ENCODE measurements around the gene NPM1. TPM values are rescaled to one million over a fixed set of nuclear protein-coding genes. Genes with fewer than 3 reads are reported as not detected.
"Not testable (repeated sequence)": the region's sequence is repeated elsewhere in the genome, so short reads cannot be mapped to it uniquely, and the experiment has no call there.

Gene NPM1
- total RNA-seq, 2 donors from 2014 or later, result 1,005 to 1,022 TPM

DNA sequence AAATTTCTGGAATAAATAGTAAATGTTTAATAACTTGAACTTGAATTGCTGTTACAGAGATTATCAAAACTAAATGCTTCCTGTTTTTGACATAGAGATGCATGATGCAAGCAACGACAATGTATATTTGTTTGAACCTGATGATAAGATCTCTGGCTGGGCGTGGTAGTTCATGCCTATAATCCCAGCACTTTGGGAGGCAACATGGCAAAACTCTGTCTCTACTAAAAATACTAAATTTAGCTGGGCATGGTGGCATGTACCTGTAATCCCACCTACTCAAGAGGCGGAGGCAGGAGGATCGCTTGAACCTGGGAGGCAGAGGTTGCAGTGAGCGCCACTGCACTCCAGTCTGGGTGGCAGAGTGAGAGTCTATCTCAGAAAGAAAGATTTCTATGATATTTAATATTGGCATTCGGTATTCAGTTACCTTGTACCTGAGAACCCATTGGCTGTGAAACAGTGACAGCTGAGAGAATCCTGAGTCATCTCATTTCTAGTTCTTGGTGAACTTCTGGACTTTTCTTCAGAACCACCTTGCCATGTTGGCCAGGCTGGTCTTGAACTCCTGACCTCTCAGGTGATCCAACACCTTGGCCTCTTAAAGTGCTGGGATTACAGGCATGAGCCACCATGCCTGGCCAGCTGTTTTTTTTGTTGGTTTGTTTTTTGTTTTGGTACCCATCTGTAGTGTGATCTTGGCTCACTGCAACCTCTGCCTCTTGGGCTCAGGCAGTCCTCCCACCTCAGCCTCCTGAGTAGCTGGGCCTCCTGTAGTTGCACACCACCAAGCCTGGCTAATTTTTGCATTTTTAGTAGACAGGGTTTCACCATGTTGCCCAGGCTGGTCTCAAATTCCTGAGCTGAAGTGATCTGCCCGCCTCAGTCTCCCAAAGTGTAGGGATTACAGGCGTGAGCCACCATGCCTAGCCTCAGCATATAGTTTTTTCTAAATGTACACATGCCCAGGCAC lies 21.8 kb downstream of the NPM1 start:
- Mint-ChIP-seq H3K4me3 (no peak overlapping the region), H3K4me1 (peaks cover 40% of the 10 kb centered on the region), H3K36me3 (ENCODE audit: low read depth) (peaks cover 9% of the 10 kb centered on the region), H3K27me3 (no peaks in the 10 kb centered on the region), H3K27ac (no peak overlapping the region)
- no peaks in the 10 kb centered on the region for H3K9me3 ChIP-seq (ENCODE audit: control insufficient read depth, low read length, poor library complexity, severe bottlenecking)
- DNase-seq (no peak), ATAC-seq (peak; percentile 26)

DNA sequence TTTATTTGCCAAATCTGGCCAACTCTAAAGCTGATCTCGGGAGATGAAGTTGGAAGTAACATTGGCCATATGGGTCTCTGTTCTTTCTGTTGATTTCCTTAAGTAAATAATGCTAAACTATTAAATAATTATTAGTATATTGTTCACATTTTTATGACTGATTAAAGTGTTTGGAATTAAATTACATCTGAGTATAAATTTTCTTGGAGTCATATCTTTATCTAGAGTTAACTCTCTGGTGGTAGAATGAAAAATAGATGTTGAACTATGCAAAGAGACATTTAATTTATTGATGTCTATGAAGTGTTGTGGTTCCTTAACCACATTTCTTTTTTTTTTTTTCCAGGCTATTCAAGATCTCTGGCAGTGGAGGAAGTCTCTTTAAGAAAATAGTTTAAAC lies 22.5 kb downstream of the NPM1 start:
- no peak for ATAC-seq
- no peaks in the 10 kb centered on the region for H3K9me3 ChIP-seq (ENCODE audit: control insufficient read depth, low read length, poor library complexity, severe bottlenecking)
- H3K27me3 Mint-ChIP-seq, result no peaks in the 10 kb centered on the region
- peaks cover 9% of the 10 kb centered on the region for H3K36me3 Mint-ChIP-seq (ENCODE audit: low read depth)
- H3K27ac Mint-ChIP-seq, result no peak overlapping the region
- no peak for DNase-seq
- H3K4me1 Mint-ChIP-seq, result peaks cover 40% of the 10 kb centered on the region
- H3K4me3 Mint-ChIP-seq, result no peak overlapping the region

DNA sequence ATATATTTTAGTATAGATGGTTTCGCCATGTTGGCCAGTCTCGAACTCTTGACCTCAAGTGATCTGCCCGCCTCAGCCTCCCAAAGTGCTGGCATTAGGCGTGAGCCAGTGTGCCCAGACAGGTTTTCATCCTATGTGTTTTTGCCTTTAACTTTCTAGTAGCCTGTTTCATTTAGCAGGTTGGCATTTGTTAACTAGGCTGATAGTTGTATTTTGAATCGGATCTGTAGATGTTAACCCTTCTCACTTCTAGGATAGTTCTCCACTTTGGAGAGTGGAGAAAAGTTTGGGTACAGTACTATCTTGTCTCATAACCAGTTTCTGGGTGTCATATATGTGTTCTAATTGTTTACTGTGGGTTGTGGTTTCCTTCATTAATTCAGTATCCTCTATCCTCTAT lies 24.5 kb downstream of the NPM1 start:
- H3K4me1 Mint-ChIP-seq, result peaks cover 26% of the 10 kb centered on the region
- no peaks in the 10 kb centered on the region for H3K9me3 ChIP-seq (ENCODE audit: control insufficient read depth, low read length, poor library complexity, severe bottlenecking)
- H3K36me3 Mint-ChIP-seq (ENCODE audit: low read depth), result peaks cover 4% of the 10 kb centered on the region
- DNase-seq, result no peak
- no peak overlapping the region for H3K4me3 Mint-ChIP-seq
- H3K27ac Mint-ChIP-seq, result peak overlapping the region; percentile 51
- ATAC-seq, result no peak
- no peaks in the 10 kb centered on the region for H3K27me3 Mint-ChIP-seq

DNA sequence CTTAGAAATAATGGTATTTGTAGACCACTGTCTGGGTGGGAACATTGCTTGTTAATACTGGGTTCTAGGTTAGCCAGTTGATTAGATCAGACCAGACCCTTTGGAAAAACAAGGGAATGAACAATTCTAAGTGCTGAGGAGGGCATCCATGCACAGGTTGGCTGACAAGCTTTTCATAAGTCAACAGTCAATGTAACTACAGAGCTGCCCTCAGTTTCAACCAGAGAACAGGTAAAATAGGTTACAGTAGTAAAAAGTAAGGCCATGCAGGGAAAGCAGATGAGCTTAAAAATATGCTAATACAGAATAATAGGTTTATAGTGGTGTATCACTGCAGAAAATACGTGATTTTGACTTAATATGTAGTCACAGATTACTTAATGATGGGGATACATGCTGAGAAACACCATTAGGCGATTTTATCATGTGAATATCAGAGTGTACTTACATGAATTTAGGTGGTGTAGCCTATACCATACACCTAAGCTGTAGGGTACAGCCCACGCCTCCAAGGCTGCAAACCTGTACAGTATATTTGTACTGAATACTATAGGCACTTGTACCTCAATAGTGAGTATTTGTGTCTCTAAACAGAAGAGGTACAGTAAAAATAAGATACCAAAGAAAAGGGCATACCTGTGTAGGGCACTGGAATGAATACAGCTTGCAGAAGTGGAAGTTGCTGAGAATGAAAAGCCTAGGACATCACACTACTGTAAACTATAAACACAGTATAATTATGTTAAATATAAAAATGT lies 25.7 kb downstream of the NPM1 start:
- Mint-ChIP-seq H3K4me1 (peaks cover 16% of the 10 kb centered on the region), H3K36me3 (ENCODE audit: low read depth) (peaks cover 2% of the 10 kb centered on the region), H3K27ac (no peak overlapping the region), H3K27me3 (no peaks in the 10 kb centered on the region), H3K4me3 (no peak overlapping the region)
- no peaks in the 10 kb centered on the region for H3K9me3 ChIP-seq (ENCODE audit: control insufficient read depth, low read length, poor library complexity, severe bottlenecking)
- ATAC-seq (no peak), DNase-seq (no peak)

DNA sequence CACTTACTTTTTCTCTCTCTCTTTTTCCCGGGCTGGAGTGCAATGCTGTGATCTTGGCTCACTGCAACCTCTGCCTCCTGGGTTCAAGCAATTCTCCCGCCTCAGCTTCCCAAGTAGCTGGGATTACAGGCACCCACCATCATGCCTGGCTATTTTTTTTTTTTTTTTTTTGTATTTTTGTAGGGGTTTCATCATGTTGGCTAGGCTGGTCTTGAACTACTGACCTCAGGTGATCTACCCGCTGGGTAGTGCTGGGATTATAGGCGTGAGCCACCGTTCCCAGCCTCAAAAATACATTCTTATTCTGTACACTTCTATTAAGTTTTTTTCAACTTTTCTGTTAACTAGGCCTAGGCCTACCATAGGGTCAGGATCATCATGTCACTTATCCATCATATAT lies 26.3 kb downstream of the NPM1 start:
- H3K4me1 Mint-ChIP-seq, result peaks cover 16% of the 10 kb centered on the region
- ATAC-seq; DNase-seq; H3K27me3 Mint-ChIP-seq; H3K27ac Mint-ChIP-seq; H3K36me3 Mint-ChIP-seq (ENCODE audit: low read depth); H3K9me3 ChIP-seq (ENCODE audit: control insufficient read depth, low read length, poor library complexity, severe bottlenecking); H3K4me3 Mint-ChIP-seq: not testable (repeated sequence)

DNA sequence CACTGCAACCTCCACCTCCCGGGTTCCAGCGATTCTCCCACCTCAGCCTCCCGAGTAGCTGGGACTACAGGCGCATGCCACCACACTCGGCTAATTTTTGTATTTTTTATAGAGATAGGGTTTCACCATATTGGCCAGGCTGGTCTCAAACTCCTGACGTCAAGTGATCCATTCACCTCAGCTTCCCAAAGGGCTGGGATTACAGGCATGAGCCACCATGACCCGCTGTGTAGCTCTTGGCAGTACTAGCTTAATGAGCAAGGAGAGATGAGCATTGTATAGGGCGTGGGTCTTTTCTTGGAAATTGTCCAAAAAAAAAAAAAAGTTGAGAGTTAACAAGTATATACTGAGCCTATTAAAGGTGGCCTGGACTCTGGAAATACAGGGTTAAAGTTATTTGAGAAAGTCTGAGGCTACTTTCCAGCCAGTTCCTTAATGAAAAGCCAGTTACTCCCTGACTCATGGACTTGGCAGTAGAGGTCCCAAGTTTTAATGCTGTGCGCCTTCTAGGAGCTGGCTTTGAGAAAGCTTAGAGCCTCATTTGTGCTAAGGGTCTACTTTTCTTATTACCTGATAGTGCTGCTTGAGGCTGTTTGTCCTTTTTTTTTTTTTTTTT lies 27.6 kb downstream of the NPM1 start:
- no peaks in the 10 kb centered on the region for H3K9me3 ChIP-seq (ENCODE audit: control insufficient read depth, low read length, poor library complexity, severe bottlenecking)
- DNase-seq, result no peak
- Mint-ChIP-seq H3K4me3 (no peak overlapping the region), H3K36me3 (ENCODE audit: low read depth) (peaks cover 2% of the 10 kb centered on the region), H3K27ac (no peak overlapping the region), H3K4me1 (peaks cover 15% of the 10 kb centered on the region), H3K27me3 (no peaks in the 10 kb centered on the region)
- ATAC-seq, result no peak

DNA sequence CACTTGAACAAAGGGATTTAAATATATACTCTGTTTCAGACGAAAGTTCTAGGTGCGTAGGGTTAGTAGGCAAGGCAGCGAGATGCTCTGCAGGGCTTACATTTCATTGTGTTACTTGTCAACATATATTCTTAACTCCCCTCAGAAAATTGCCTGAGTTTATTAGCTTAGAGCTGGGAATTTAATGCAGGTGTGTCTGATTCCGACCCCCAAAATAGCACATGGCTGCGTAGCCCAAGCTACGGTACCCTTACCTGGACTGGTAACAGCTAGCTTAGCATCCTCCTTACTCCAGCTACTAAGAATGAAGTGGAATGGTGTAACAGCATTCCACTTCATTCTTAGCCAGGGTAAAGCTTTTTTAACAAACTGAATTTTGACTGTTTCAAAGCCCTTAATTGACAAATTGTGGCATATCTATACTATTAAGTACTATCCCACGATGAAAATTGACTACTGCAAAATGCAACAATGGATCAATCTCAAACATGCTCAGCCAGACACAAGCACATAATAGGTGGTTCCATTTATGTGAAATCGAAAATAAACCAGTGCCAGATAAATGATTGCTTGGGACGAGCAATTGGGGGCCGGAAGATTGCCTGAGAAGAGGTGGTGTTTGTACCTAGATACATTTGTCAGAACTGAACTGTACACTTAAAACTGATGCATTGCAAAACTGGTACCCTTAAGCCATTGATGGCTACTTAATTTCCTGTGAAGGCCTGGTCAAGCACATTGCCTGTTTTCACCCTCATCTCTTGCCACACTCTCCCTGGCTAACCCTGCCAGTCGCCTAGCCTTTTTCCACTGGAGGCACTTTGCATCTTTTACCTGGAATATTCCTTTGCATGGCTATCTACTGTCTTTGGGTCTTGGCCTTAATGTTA lies 28.8 kb downstream of the NPM1 start:
- DNase-seq (no peak), ATAC-seq (no peak)
- Mint-ChIP-seq H3K4me3 (peak overlapping the region; percentile 25), H3K27me3 (peaks cover 5% of the 10 kb centered on the region), H3K27ac (no peak overlapping the region), H3K4me1 (peaks cover 13% of the 10 kb centered on the region), H3K36me3 (ENCODE audit: low read depth) (peaks cover 2% of the 10 kb centered on the region)
- no peaks in the 10 kb centered on the region for H3K9me3 ChIP-seq (ENCODE audit: control insufficient read depth, low read length, poor library complexity, severe bottlenecking)

DNA sequence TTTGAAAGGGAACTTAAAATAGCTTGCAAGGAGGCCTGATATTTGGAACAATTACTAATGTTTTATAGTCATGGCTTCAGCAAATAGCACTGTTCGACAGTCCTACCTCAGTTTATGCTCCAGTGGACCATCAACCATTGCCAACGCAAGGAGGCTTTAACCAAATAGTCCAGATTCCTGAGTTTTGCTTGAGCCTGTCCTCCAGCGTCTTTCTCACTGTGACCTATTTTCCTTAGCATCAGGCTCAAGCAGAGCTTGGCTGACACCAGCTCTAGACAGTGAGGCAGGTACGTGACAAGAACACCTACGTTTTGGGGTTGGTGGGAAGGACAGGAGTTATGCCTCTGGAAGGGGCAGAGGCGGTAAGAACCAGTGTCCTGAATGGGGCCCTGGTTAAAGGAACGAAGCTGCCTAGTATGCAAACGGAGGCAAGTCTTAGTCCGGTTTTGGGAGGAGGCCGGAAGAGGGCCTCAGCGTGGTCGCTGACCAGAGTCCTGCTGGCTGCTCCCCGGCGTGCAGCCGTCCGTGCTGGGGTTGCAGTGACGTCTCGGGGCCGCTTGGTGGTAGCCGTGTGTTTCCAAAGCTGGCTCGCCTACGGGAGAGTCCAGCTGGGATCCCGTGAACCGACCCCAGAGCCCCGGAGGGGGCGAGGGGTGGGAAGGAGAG lies 30.8 kb downstream of the NPM1 start:
- Mint-ChIP-seq H3K4me1 (peaks cover 10% of the 10 kb centered on the region), H3K4me3 (peak overlapping the region; percentile 92), H3K27ac (peak overlapping the region; percentile 63), H3K27me3 (peaks cover 5% of the 10 kb centered on the region), H3K36me3 (ENCODE audit: low read depth) (no peaks in the 10 kb centered on the region)
- H3K9me3 ChIP-seq (ENCODE audit: control insufficient read depth, low read length, poor library complexity, severe bottlenecking), result no peaks in the 10 kb centered on the region
- ATAC-seq (peak; percentile 64), DNase-seq (peak in 2 of 3 donors; percentile 29 to 32)

DNA sequence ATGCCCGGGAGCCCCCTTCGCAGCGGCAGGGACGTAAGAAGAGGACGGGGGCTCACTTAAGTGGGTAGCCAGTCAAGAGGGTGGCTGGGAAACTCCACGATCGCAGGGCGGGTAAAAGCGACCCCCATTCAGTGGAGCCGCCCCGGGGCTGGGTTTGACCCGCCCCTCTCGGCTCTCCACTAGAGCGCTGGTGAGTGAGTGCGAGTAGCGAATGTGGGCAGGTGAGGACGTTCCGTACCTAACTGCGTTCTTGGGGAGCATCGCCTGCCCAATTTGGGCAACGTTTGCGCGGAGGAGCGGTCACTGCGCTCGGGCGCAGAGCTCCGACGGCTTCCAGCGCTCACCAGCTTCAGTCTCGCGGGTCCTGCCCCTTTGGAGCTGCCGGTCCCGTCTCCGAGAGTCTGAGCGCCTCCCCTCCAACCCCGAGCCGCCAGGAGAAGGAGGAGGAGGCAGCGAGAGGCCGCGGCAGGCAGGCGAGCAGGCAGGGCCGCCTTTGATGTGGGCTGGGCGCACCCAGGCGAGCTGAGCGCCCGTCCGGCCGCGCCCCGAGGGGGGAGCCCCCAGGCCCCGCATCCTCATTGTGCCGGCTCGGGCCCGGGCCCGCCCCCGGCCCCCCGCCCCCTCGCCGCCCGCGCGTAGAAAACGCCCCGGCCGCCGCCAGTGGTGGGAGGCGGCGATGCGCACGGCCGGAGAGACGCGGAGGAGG lies 31.5 kb downstream of the NPM1 start, which contains the start of gene FGF18:
FGF18 (plus strand) TSS at position 666 of the 706 bp plus-strand sequence. CDS start 553 bp downstream, outside the sequence.
- H3K4me1 Mint-ChIP-seq, result peaks cover 10% of the 10 kb centered on the region
- DNase-seq (peak in 2 of 3 donors; percentile 35 to 39), ATAC-seq (peak; percentile 43)
- peaks cover 5% of the 10 kb centered on the region for H3K27me3 Mint-ChIP-seq
- peak within 1 kb of the TSS; percentile 92 for H3K4me3 Mint-ChIP-seq
- no peaks in the 10 kb centered on the region for H3K9me3 ChIP-seq (ENCODE audit: control insufficient read depth, low read length, poor library complexity, severe bottlenecking)
- H3K27ac Mint-ChIP-seq, result peak within 1 kb of the TSS; percentile 63
- H3K36me3 Mint-ChIP-seq (ENCODE audit: low read depth), result no peaks in the 10 kb centered on the region

DNA sequence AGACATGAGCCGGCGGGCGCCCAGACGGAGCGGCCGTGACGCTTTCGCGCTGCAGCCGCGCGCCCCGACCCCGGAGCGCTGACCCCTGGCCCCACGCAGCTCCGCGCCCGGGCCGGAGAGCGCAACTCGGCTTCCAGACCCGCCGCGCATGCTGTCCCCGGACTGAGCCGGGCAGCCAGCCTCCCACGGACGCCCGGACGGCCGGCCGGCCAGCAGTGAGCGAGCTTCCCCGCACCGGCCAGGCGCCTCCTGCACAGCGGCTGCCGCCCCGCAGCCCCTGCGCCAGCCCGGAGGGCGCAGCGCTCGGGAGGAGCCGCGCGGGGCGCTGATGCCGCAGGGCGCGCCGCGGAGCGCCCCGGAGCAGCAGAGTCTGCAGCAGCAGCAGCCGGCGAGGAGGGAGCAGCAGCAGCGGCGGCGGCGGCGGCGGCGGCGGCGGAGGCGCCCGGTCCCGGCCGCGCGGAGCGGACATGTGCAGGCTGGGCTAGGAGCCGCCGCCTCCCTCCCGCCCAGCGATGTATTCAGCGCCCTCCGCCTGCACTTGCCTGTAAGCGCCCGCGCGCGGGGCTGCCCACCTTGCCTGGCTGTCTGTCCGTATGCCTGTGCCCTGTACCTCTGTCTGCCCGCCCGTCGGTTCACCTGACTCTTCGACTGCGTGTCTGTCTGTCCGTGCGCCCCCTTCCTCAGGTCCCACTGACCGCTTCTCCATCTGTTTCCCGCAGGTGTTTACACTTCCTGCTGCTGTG lies 32.2 kb downstream of the NPM1 start:
- DNase-seq (no peak), ATAC-seq (peak; percentile 68)
- no peaks in the 10 kb centered on the region for H3K9me3 ChIP-seq (ENCODE audit: control insufficient read depth, low read length, poor library complexity, severe bottlenecking)
- Mint-ChIP-seq H3K27ac (no peak overlapping the region), H3K4me3 (peak overlapping the region; percentile 91), H3K4me1 (peaks cover 10% of the 10 kb centered on the region), H3K36me3 (ENCODE audit: low read depth) (no peaks in the 10 kb centered on the region), H3K27me3 (peaks cover 5% of the 10 kb centered on the region)
